ENCODE data around the gene TSC22D2.

DNA sequence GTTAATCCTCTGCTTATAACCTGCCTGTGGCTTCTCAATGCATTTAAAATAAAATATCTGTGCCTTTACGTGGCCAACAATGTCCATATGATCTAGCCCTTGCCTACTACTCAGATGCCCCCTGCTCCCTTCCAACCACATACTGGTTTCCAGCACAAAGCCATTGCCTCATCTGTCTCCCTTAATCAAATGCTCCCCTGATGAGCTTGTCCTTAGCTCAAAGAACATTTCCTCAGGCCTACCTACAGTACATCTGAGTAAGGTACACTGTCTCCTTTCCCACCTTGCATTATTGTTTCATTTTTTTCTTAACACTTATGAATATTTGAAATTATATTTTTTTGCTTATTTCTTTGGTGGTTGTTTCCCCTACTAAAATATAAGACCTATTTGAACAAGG lies 5.9 kb upstream of the TSC22D2 start:
- no peak for TF ChIP-seq POLR2A (IDR thresholded peaks at IDR 0.05)
- TF ChIP-seq, protein P1, sequence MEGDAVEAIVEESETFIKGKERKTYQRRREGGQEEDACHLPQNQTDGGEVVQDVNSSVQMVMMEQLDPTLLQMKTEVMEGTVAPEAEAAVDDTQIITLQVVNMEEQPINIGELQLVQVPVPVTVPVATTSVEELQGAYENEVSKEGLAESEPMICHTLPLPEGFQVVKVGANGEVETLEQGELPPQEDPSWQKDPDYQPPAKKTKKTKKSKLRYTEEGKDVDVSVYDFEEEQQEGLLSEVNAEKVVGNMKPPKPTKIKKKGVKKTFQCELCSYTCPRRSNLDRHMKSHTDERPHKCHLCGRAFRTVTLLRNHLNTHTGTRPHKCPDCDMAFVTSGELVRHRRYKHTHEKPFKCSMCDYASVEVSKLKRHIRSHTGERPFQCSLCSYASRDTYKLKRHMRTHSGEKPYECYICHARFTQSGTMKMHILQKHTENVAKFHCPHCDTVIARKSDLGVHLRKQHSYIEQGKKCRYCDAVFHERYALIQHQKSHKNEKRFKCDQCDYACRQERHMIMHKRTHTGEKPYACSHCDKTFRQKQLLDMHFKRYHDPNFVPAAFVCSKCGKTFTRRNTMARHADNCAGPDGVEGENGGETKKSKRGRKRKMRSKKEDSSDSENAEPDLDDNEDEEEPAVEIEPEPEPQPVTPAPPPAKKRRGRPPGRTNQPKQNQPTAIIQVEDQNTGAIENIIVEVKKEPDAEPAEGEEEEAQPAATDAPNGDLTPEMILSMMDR (IDR thresholded peaks at IDR 0.05): no peak
